ENCODE data around the gene RUBCN.
"Not testable (repeated sequence)": the region's sequence is repeated elsewhere in the genome, so short reads cannot be mapped to it uniquely, and the experiment has no call there.

RUBCN gene

DNA sequence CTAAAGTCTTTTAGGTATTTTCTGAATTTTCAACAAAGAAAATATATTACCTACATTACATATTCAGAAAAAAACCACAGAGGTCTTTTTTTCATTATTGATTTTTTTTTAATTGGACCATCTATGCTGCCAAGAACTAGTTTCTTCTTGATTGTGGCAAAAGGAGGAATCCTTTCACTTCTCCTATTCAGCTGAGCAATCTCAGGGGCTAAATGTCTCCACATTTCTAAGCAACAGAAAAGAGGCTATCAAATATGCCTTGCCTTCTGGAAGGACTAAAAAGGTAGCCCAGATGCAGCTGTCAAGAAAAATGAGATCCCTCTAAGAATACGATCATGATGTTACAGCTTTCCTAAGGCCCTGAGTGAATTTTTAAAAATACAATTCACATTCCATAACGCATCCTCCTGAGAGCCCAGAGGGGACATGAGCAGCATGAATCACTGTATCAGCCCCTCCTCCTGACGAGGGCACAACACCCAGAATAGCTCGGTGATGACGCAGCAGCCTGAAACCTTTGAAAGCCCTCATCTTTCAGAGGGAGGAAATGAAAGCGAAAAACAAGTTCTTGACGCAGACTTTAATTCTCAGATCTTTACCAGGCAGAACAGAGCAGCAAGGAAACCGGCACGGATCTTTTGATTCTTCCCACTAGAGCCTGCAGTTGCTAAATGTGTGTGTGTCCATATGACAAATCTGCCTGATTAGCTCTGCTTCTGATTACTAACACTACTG lies 24.6 kb downstream of the RUBCN start:
- peak overlapping the region; percentile 82 for H2AFZ ChIP-seq (ENCODE audit: low read length)
- H4K20me1 ChIP-seq (ENCODE audit: insufficient read depth, low read length, poor library complexity, severe bottlenecking), result no peaks in the 10 kb centered on the region
- H3F3A ChIP-seq (ENCODE audit: low read depth), result 0 out of 2 replicates have a peak, but pooled peaks cover 2% of the 10 kb centered on the region
- H3K36me3 ChIP-seq (ENCODE audit: insufficient read depth, low read length), result no peaks in the 10 kb centered on the region
- no peaks in the 10 kb centered on the region for H3K4me1 ChIP-seq (ENCODE audit: insufficient read depth, low read length, poor library complexity, severe bottlenecking)
- H3K9me2 ChIP-seq (replicated peaks; ENCODE audit: low read depth, low read length), result no peaks in the 10 kb centered on the region
- no peaks in the 10 kb centered on the region for H3K27me3 ChIP-seq (ENCODE audit: insufficient read depth, low read length, poor library complexity, severe bottlenecking)
- no peaks in the 10 kb centered on the region for H3K79me2 ChIP-seq (ENCODE audit: insufficient read depth, low read length)
- TF ChIP-seq EZH2phosphoT487 (IDR thresholded peaks at IDR 0.05; ENCODE audit: borderline replicate concordance), result no peak
- TF ChIP-seq, protein P1, sequence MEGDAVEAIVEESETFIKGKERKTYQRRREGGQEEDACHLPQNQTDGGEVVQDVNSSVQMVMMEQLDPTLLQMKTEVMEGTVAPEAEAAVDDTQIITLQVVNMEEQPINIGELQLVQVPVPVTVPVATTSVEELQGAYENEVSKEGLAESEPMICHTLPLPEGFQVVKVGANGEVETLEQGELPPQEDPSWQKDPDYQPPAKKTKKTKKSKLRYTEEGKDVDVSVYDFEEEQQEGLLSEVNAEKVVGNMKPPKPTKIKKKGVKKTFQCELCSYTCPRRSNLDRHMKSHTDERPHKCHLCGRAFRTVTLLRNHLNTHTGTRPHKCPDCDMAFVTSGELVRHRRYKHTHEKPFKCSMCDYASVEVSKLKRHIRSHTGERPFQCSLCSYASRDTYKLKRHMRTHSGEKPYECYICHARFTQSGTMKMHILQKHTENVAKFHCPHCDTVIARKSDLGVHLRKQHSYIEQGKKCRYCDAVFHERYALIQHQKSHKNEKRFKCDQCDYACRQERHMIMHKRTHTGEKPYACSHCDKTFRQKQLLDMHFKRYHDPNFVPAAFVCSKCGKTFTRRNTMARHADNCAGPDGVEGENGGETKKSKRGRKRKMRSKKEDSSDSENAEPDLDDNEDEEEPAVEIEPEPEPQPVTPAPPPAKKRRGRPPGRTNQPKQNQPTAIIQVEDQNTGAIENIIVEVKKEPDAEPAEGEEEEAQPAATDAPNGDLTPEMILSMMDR (conservative IDR thresholded peaks at IDR 0.05; ENCODE audit: low read length), result no peak
- peak overlapping the region; percentile 47 for H3K9ac ChIP-seq (ENCODE audit: low read depth, low read length, poor library complexity, severe bottlenecking)
- H3K9me3 ChIP-seq (ENCODE audit: insufficient read depth, low read depth, low read length), result no peaks in the 10 kb centered on the region
- peak overlapping the region; percentile 72 for H3K4me2 ChIP-seq (ENCODE audit: low read depth, low read length, poor library complexity, severe bottlenecking)
- peak overlapping the region; percentile 68 for H3K4me3 ChIP-seq (ENCODE audit: low read length, poor library complexity, severe bottlenecking)

DNA sequence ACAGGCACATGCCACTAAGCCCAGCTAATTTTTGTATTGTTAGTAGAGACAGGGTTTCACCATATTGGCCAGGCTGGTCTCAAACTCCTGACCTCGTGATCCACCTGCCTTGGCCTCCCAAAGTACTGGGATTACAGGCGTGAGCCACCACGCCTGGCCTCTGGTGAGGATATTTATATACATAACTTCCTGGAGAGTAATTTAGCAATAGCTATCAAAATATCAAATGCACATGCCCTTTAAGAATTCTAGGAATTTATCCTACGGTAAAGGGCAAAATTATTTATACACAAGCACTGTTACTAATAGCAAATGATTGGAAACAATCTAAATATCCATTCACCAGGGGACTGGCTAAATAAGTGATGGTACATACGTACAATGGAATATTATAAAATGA lies 25.7 kb downstream of the RUBCN start:
- H3K4me2 ChIP-seq (ENCODE audit: low read depth, low read length, poor library complexity, severe bottlenecking); H3K9ac ChIP-seq (ENCODE audit: low read depth, low read length, poor library complexity, severe bottlenecking); H2AFZ ChIP-seq (ENCODE audit: low read length); H3K4me1 ChIP-seq (ENCODE audit: insufficient read depth, low read length, poor library complexity, severe bottlenecking); H3F3A ChIP-seq (ENCODE audit: low read depth); H4K20me1 ChIP-seq (ENCODE audit: insufficient read depth, low read length, poor library complexity, severe bottlenecking); H3K27me3 ChIP-seq (ENCODE audit: insufficient read depth, low read length, poor library complexity, severe bottlenecking); H3K9me3 ChIP-seq (ENCODE audit: insufficient read depth, low read depth, low read length); H3K36me3 ChIP-seq (ENCODE audit: insufficient read depth, low read length); H3K9me2 ChIP-seq (replicated peaks; ENCODE audit: low read depth, low read length); H3K4me3 ChIP-seq (ENCODE audit: low read length, poor library complexity, severe bottlenecking); H3K79me2 ChIP-seq (ENCODE audit: insufficient read depth, low read length): not testable (repeated sequence)

DNA sequence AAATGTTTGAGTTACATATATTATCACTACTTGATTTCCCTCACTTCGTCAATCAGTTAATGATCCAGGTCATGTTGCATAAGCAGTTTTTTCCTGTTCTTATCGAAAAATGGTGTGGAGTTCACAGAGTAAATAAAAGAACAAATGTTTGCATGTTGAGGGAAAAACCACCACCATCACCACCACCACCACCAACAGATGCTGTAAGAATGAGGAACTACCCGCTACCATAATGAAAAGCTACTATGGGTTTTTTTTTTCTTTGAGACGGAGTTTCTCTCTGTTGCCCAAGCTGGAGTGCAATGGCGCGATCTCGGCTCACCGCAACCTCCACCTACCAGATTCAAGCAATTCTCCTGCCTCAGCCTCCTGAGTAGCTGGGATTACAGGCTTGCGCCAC lies 27.6 kb downstream of the RUBCN start:
- no peak overlapping the region for H3K9ac ChIP-seq (ENCODE audit: low read depth, low read length, poor library complexity, severe bottlenecking)
- no peak overlapping the region for H3K4me3 ChIP-seq (ENCODE audit: low read length, poor library complexity, severe bottlenecking)
- H3K4me2 ChIP-seq (ENCODE audit: low read depth, low read length, poor library complexity, severe bottlenecking), result no peak overlapping the region

More for the DNA sequence above, 27.6 kb downstream of the RUBCN start:
- no peaks in the 10 kb centered on the region for H3K79me2 ChIP-seq (ENCODE audit: insufficient read depth, low read length)
- H3K9me2 ChIP-seq (replicated peaks; ENCODE audit: low read depth, low read length), result no peaks in the 10 kb centered on the region
- no peaks in the 10 kb centered on the region for H4K20me1 ChIP-seq (ENCODE audit: insufficient read depth, low read length, poor library complexity, severe bottlenecking)
- H3K36me3 ChIP-seq (ENCODE audit: insufficient read depth, low read length), result peaks cover 4% of the 10 kb centered on the region; the same call in 1 of the 2 replicates
- TF ChIP-seq, protein P1 (conservative IDR thresholded peaks at IDR 0.05; ENCODE audit: low read length), result no peak
- TF ChIP-seq EZH2phosphoT487 (IDR thresholded peaks at IDR 0.05; ENCODE audit: borderline replicate concordance), result no peak
- no peaks in the 10 kb centered on the region for H3K9me3 ChIP-seq (ENCODE audit: insufficient read depth, low read depth, low read length)
- H3K4me1 ChIP-seq (ENCODE audit: insufficient read depth, low read length, poor library complexity, severe bottlenecking), result no peaks in the 10 kb centered on the region
- H2AFZ ChIP-seq (ENCODE audit: low read length), result no peak overlapping the region
- 0 out of 2 replicates have a peak, but pooled peaks cover 2% of the 10 kb centered on the region for H3F3A ChIP-seq (ENCODE audit: low read depth)
- no peaks in the 10 kb centered on the region for H3K27me3 ChIP-seq (ENCODE audit: insufficient read depth, low read length, poor library complexity, severe bottlenecking)
